GM19438 (cell line): Measurements from ENCODE around the gene DIP2B.

ENCODE experiments used
- ATAC-seq: cut with Tn5 transposase; IDR thresholded peaks from one replicate; pipeline ENCODE4 v1.9.1; 2021; ENCODE audit warnings: low read depth; ENCODE audit not compliant: unreplicated experiment

DIP2B gene

GRCh38 chr12:50634379-50634778 lies 129.6 kb downstream of the DIP2B start:
- no peak for ATAC-seq

- ATAC-seq, result no peak
Measured at GRCh38 chr12:50635364-50635763, 130.6 kb downstream of the DIP2B start.

GRCh38 chr12:50635857-50636256 lies 131.1 kb downstream of the DIP2B start:
- no peak for ATAC-seq

GRCh38 chr12:50636505-50636904 lies 131.7 kb downstream of the DIP2B start:
- no peak for ATAC-seq

- ATAC-seq, result no peak
Measured at GRCh38 chr12:50637870-50638481, 133.2 kb downstream of the DIP2B start.

- no peak for ATAC-seq
Measured at GRCh38 chr12:50638482-50638880, 133.7 kb downstream of the DIP2B start.

- no peak for ATAC-seq
Measured at GRCh38 chr12:50639721-50640120, 134.9 kb downstream of the DIP2B start.

- ATAC-seq, result no peak
Measured at GRCh38 chr12:50640321-50640939, 135.6 kb downstream of the DIP2B start.

GRCh38 chr12:50641566-50641965 lies 136.8 kb downstream of the DIP2B start:
- no peak for ATAC-seq

GRCh38 chr12:50642035-50642451 lies 137.3 kb downstream of the DIP2B start:
- no peak for ATAC-seq

- no peak for ATAC-seq
Measured at GRCh38 chr12:50642761-50643160, 138.0 kb downstream of the DIP2B start.

GRCh38 chr12:50647031-50647430 lies 142.2 kb downstream of the DIP2B start:
- ATAC-seq, result no peak

- ATAC-seq, result no peak
Measured at GRCh38 chr12:50647479-50647878, 142.7 kb downstream of the DIP2B start.

GRCh38 chr12:50650285-50650684 lies 145.5 kb downstream of the DIP2B start:
- ATAC-seq, result no peak

- no peak for ATAC-seq
Measured at GRCh38 chr12:50655374-50655921, 150.7 kb downstream of the DIP2B start.

- ATAC-seq, result no peak
Measured at GRCh38 chr12:50659260-50659659, 154.5 kb downstream of the DIP2B start.

- ATAC-seq, result no peak
Measured at GRCh38 chr12:50659690-50660424, 155.1 kb downstream of the DIP2B start.

GRCh38 chr12:50660425-50660822 lies 155.6 kb downstream of the DIP2B start:
- no peak for ATAC-seq

- ATAC-seq, result no peak
Measured at GRCh38 chr12:50661300-50662115, 156.7 kb downstream of the DIP2B start.

- no peak for ATAC-seq
Measured at GRCh38 chr12:50662116-50662510, 157.3 kb downstream of the DIP2B start.

- ATAC-seq, result no peak
Measured at GRCh38 chr12:50665170-50665569, 160.4 kb downstream of the DIP2B start.
